CD4-positive, alpha-beta T cell treated with Interferon alpha-2 for 1 hour (primary cell): ENCODE measurements around the gene YPEL3.
"Not testable (repeated sequence)": the region's sequence is repeated elsewhere in the genome, so short reads cannot be mapped to it uniquely, and the experiment has no call there.

ENCODE experiments used
- DNase-seq, 2 donors: peaks; one replicate each; pipeline ENCODE4 v3.0.0-alpha.2; 2020 to 2022

YPEL3 gene, protein sequence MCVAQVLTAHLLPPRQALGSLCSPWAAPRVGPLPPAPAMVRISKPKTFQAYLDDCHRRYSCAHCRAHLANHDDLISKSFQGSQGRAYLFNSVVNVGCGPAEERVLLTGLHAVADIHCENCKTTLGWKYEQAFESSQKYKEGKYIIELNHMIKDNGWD

DNA sequence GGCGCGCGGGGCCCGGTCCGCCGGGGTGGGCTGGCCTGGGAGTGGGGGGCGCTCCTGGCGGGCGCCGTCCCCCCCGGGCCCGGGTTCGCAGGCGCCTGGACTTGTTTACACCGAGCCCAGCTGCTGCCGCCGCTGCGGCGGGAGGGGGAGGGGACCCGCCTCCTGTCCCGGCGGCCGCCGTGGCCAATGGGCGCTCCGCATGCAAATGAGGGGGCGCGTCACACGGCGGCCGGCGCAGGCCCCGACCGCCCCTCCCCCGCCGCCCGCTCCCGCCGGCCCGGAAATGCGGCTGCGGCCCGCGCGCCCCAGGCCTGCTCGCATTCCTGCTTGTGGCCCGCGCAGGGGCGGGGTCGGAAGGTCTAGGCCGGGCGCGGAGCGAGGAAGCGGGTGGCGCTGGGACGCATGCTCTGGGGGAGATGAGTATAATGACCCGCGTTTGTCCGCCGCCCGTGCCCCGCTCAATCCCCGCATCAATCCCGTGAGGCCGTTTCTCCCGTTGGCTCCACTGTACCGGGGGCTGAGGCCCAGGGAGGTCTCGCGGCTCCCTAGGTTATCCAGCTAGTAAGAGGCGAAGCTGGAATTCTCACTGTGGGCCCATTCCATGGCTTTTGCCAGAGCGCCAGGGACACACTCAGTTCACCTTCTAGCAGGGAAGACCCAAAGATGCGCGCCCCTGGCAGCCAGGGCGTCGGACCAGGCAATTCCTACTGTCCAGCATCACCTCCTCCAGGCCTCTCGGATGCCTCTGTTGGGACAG, at the start of gene YPEL3:
YPEL3 (minus strand) TSS at position 109 of the 757 bp plus-strand sequence. CDS start 731 bp downstream, outside the sequence.
- peak; percentile 89 to 93 for DNase-seq

- DNase-seq: no peak
These were observed 49.6 kb upstream of the YPEL3 start for GRCh38 chr16:30145657-30146056.

DNA sequence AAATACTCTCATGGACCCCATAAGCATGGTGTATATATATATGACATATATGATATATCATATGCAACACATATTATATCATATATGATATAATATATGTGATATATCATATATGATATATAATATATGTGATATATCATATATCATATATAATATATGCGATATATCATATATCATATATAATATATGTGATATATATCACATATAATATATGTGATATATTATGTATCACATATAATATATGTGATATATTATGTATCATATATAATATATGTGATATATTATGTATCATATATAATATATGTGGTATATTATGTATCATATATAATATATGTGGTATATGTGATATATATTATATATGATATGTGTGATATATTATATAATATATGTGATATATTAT, 48.9 kb upstream of the YPEL3 start:
- no peak for DNase-seq

DNA sequence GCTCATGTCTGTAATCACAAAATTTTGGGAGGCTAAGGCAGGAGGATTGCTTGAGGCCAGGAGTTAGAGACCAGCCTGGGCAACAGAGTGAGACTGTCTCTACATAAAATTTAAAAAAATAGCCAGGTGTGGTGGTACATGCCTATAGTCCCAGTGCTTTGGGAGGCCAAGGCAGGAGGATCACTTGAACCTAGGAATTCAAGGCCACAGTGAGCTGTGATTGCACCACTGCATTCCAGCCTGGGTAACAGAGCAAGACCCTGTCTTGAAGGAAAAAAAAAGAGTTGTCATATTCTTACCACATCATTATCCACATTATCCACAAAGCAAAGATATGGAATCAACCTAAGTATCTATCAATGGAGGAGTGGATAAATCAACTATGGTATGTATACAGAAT, 48.0 kb upstream of the YPEL3 start:
- no peak for DNase-seq

DNA sequence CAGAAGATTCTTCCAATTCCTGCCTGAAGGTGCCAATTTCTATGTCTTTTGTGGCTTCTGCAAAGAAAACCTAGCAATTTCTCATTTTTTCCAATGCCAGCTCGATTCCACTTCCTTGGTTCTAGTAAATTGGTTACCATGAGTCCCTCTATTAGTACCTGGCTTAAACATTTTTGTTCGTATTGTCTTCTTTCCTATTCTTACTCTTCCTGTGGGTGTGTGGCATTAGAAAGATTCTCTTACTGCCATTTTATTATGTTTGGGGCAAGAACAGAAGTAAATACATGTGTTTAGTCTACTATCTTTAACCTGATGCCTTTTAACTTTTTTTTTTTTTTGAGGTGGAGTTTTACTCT, 47.3 kb upstream of the YPEL3 start:
- DNase-seq: no peak

- DNase-seq: peak; percentile 25 to 54
These were observed 46.8 kb upstream of the YPEL3 start for GRCh38 chr16:30142672-30143346.

DNA sequence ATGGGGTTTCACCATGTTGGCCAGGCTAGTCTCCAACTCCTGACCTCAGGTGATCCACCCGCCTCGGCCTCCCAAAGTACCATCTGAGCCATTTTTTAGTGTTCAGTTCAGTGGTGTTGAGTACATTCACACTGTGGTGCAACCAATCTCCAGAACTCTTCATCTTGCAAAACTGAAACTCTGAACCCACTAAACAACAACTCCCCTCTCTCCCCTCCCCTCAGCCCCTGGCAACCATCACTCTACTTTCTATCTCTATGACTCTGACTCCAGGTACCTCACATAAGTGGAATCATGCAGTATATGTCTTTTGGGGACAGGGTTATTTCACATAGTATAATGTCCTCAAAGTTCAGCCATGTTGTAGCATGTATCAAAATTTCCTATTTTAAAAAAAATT, 45.7 kb upstream of the YPEL3 start:
- no peak for DNase-seq

DNA sequence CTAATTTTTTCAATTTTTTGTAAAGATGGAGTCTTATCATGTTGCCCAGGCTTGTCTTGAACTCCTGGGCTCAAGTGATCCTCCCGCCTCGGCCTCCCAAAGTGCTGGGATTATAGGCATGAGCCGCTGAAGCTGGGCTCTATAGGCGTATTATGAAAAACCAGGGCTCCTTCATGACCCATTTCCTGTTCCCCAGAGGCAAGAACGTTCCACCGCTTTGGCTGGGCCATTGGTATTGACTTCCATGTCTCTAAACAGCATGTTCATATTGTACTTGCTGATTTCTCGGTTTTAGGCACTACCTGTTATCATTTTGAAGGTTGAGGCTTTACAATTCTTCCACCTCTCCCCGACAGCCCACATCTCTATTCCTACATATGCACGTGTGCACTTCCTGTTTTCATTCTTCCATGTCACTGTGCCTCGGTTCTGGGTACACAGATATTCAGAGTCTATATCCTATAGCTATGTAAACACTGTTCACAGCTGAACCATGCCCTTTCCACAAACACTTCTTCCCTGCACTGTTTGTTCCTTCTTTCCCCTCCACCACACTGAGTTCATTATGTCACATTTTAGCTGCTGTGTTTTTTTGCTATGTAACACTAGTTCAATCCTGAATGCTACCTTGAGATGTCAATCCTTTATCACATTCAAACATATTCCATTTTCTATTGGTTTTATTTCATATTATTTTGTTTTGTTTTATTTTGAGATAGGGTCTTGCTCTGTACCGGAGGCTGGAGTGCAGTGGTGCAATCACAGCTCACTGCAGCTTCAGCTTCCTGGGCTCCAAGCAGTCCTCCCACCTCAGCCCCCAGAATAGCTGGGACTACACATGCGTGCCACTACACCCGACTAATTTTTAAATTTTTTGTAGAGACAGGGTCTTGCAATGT, 43.8 kb upstream of the YPEL3 start:
- no peak for DNase-seq

- DNase-seq: no peak
These were observed 41.9 kb upstream of the YPEL3 start for GRCh38 chr16:30137897-30138296.

DNA sequence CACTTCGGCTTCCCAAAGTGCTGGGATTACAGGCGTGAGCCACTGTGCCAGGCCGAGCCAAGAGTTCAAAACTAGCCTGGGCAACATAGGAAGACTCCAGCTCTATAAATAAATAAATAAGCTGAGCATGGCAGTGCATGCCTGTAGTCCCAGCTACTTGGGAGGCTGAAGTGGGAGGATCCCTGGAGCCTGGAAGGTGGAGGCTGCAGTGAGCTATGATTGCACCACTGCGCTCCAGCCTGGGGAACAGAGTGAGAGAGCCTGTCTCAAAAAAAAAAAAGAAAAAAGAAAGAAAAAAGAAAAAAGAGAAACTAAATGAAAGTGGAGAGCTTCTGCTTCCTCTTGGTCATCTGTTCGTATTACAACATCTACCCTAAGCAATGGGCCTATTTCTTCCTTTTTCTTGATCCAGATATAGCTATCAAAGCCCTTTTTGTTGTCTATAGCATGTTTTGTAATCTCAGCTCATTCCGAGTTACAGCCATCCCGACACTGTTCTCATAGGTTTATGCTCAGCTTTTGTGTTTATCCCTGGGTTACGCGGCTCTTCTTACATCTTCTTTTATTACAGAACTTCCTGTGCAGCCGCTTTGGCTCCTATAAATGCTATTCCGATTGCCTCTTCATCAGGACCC, 41.1 kb upstream of the YPEL3 start:
- DNase-seq: no peak

DNA sequence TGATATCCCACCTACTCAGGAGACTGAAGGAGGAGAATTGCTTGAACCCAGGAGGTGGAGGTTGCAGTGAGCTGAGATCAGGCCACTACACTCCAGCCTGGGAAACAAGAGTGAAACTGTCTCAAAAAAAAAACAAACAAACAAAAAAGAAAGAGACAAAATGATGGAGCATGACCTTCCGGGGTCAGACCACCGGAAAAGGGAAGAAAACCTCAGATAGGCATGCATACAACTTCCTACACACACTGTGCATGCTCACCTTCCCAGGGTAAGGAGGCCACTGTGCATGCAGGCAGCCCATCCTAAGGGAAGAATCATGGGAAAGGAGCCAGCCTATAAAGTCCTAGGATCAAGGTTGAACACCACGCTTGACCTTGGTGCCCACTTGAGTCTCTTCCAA, 36.6 kb upstream of the YPEL3 start:
- no peak for DNase-seq

- no peak for DNase-seq
These were observed 36.0 kb upstream of the YPEL3 start for GRCh38 chr16:30131869-30132475.

DNA sequence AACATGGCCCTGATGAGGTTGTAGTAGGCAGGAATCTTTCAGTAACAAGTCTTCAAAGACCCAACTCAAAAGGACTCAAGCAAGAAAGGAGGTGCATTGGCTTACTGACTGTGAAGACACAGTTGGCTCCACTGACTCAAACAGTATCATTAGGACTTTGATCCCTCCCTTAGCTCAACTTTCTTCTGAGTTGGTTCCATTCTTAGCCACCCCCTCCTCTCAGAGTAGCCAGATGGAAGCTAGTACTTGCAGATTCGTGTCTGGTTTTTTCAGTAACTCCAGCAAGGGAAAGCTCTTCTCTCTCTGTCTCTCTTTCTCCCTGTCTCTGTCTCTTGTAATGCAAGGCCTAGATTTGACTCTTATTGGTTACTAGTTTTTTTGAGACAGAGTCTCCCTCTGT, 32.0 kb upstream of the YPEL3 start:
- DNase-seq: no peak

DNA sequence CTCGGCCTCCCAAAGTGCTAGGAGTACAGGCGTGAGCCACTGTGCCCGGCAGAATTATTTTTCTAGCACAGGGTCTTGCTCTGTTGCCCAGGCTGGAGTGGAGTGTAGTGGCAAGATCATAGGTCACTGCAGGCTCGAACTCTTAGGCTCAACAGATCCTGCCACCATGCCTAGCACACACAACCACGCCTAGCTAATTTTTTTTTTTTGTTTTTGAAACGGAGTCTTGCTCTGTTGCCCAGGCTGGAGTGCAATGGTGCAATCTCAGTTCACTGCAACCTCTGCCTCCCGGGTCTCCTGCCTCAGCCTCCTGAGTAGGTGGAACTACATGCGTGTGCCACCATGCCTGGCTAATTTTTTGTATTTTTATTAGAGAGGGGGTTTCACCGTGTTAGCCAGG, 29.7 kb upstream of the YPEL3 start:
- not testable (repeated sequence) for DNase-seq

- no peak for DNase-seq
These were observed 29.0 kb upstream of the YPEL3 start for GRCh38 chr16:30124985-30125379.

DNA sequence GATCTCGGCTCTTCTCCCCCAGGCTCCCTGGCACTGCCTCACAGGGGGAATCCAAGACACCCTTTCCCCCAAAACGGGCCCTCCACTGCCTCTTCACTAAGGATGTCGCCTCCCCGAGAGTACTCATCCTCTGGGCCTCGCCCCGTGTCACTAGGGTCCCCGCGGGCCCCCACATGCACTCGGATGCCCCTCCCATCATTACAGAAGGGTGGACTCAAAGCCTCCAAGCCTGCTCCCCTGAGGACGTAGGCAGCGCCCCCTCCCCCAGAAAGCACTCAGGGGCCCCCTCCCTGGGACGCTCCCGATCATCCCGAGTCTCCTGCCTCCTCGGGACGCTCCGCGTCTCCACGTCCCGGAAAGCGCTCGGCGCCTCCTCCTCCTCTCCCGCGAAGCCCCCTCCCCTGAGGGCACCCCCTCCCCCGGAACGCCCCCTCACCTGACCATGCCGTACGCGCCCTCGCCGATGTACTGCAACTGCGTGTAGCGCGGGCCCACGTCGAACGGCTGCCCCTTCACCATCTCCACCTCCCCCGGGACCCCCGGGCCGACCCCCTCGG, 26.7 kb upstream of the YPEL3 start:
- peak in 1 of 2 donors; percentile 14 for DNase-seq

DNA sequence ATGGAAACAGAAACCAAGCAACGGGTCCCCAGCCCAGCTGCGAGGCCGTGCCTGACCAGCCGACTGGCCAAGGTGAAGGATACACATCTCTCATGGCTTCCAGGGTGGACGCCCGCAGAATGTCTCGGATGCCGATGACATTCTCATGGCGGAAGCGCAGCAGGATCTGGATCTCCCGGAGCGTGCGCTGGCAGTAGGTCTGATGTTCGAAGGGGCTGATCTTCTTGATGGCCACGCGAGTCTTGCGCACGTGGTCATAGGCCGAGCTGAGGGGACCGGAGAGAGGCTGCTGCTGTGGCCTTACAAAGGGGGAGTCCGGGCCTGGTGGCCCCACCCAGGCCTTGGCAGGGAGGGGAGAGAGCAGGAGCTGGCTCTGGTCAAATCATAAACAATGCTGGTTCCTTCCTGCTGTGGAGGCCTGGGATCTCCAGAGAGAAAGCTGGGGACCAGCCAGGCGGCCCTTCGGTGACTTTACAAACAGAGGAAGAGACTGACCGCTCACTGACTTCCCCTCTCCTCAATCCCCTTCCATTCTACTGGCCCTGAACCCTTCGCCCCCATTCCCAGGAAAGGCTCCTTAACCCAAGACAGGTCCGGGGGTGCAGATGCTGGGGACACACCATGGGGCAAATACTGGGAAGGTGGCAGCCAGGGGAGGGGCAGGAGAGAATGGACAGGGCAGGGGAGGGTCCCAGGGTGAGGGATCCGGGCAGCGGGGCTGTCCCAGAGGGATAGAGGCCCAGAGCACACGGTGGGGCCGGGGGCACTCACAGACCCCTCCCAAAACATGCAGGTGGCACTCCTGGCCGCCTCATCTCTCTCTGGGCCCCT, 25.9 kb upstream of the YPEL3 start:
- no peak for DNase-seq

DNA sequence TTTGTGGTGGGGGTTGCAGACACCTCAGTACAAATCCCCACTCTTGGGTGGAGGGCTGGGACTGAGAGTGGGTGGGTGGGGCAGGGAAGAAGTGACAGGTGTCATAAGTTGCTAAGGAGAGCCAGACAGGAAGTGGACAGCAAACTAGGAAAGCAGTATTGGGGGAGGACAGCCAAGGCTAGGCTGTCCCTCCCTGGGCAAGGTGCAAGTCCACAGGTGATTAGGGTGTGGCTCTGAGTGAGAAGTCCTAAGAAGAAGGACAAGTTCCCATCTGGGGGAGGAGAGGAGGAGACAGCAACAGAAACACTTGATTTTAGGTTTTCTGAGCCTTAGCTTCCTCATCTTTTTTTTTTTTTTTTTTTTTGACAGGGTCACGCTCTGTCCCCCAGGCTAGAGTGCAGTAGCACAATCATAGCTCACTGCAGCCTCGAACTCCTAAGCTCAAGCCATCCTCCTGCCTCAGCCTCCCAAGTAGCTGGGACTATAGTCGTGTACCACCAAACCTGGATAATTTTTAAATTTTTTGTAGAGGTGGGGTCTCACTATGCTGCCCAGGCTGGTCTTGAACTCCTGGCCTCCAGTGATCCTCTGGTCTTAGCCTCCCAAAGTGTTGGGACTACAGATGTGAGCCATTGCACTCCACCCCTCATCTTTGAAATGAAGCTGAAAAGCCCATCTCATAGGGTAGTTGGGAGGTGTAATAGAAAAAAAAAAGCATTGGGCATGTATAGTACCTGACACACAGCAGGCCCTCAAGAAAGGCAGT, 24.5 kb upstream of the YPEL3 start:
- no peak for DNase-seq

GRCh38 chr16:30119428-30119827, 23.4 kb upstream of the YPEL3 start:
- DNase-seq: no peak

- no peak for DNase-seq
These were observed 21.8 kb upstream of the YPEL3 start for GRCh38 chr16:30117768-30118167.
